ENCODE measurements around the gene CCDC178.

DNA sequence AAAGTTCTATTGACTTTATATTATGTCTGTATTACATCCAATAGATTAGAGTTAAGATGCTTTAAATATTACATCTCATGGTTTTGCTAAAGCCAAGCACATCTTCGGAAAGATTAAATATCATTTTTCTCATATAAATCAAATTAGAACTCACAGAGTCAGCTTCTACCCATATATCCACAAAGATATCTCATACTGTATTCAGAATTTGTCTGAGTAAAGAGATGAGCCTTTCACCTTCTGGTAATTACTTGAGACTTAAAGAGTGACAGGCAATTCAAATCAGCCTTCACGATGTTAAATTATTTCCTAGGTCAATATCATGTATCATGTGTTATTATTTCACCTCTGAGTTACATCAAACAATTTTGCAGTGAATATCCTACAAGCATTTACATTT is 13.0 kb downstream of the CCDC178 start:
- TF ChIP-seq, protein P1, sequence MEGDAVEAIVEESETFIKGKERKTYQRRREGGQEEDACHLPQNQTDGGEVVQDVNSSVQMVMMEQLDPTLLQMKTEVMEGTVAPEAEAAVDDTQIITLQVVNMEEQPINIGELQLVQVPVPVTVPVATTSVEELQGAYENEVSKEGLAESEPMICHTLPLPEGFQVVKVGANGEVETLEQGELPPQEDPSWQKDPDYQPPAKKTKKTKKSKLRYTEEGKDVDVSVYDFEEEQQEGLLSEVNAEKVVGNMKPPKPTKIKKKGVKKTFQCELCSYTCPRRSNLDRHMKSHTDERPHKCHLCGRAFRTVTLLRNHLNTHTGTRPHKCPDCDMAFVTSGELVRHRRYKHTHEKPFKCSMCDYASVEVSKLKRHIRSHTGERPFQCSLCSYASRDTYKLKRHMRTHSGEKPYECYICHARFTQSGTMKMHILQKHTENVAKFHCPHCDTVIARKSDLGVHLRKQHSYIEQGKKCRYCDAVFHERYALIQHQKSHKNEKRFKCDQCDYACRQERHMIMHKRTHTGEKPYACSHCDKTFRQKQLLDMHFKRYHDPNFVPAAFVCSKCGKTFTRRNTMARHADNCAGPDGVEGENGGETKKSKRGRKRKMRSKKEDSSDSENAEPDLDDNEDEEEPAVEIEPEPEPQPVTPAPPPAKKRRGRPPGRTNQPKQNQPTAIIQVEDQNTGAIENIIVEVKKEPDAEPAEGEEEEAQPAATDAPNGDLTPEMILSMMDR (conservative IDR thresholded peaks at IDR 0.05 in 1 of 2, IDR thresholded peaks at IDR 0.05 in 1 of 2; ENCODE audit: low read depth in 1 of 2, low read length in 2 of 2), result no peak
- TF ChIP-seq EZH2 (IDR thresholded peaks at IDR 0.05; ENCODE audit: low read length, missing control alignments), result no peak
